GM23338 (cell line): ENCODE measurements around the gene AHR. TPM values are rescaled to one million over a fixed set of nuclear protein-coding genes. Genes with fewer than 3 reads are reported as not detected.
"Not testable (repeated sequence)": the region's sequence is repeated elsewhere in the genome, so short reads cannot be mapped to it uniquely, and the experiment has no call there.

ENCODE experiments used
- ATAC-seq: fragments of 200-7000 bp; cut with Tn5 transposase; 3 replicates; pipeline ENCODE4 v1.9.1; 2020
- DNase-seq: peaks from one replicate; pipeline ENCODE4 v3.0.0-alpha.2; 2015; ENCODE audit warnings: low spot score
- H2AFZ ChIP-seq: fragments of 200-600 bp; sonication (generic); 2 replicates; pipeline ENCODE4 v1.8.0; 2016; ENCODE audit warnings: antibody characterized with exemption, mild to moderate bottlenecking, moderate library complexity
- H3F3A ChIP-seq: fragments of 200-600 bp; sonication (generic); replicated peaks from 2 replicates; pipeline ENCODE4 v1.8.0; 2017; ENCODE audit warnings: antibody characterized with exemption, mixed run types, low read depth
- H3K27ac ChIP-seq: fragments of 200-600 bp; sonication (generic); 2 replicates; pipeline ENCODE4 v1.6.1; 2016; ENCODE audit warnings: low read depth
- H3K27me3 ChIP-seq: fragments of 200-600 bp; sonication (generic); 2 replicates; pipeline ENCODE4 v1.8.0; 2016; ENCODE audit warnings: mild to moderate bottlenecking, mixed run types, moderate library complexity; ENCODE audit not compliant: insufficient read depth
- H3K36me3 ChIP-seq: fragments of 200-600 bp; sonication (generic); 2 replicates; pipeline ENCODE4 v1.8.0; 2016; ENCODE audit warnings: mild to moderate bottlenecking; ENCODE audit not compliant: insufficient read depth
- H3K4me1 ChIP-seq: fragments of 200-600 bp; sonication (generic); 2 replicates; pipeline ENCODE4 v1.8.0; 2016; ENCODE audit warnings: mild to moderate bottlenecking, moderate library complexity; ENCODE audit not compliant: insufficient read depth
- H3K4me2 ChIP-seq: fragments of 200-600 bp; sonication (generic); 2 replicates; pipeline ENCODE4 v1.7.1; 2017; ENCODE audit warnings: mixed run types
- H3K4me3 ChIP-seq: fragments of 200-600 bp; sonication (generic); 2 replicates; pipeline ENCODE4 v1.6.1; 2016; ENCODE audit warnings: mixed run types
- H3K79me2 ChIP-seq: fragments of 200-600 bp; sonication (generic); replicated peaks from 2 replicates; pipeline ENCODE4 v1.8.0; 2017; ENCODE audit warnings: mild to moderate bottlenecking; ENCODE audit not compliant: insufficient read depth
- H3K9me2 ChIP-seq: fragments of 200-600 bp; sonication (generic); 2 replicates; pipeline ENCODE4 v1.8.0; 2017; ENCODE audit not compliant: insufficient read depth
- H4K20me1 ChIP-seq: fragments of 200-600 bp; sonication (generic); replicated peaks from 2 replicates; pipeline ENCODE4 v1.8.0; 2017; ENCODE audit warnings: mild to moderate bottlenecking; ENCODE audit not compliant: insufficient read depth
- H3K27ac Mint-ChIP-seq: 2 replicates; pipeline ENCODE4 v1.8.0; 2020; ENCODE audit warnings: inconsistent platforms, mild to moderate bottlenecking, moderate library complexity, mixed read lengths
- H3K27me3 Mint-ChIP-seq: 3 replicates; pipeline ENCODE4 v1.8.0; 2022; ENCODE audit warnings: low read depth, mild to moderate bottlenecking, moderate library complexity, mixed read lengths, inconsistent platforms; ENCODE audit not compliant: insufficient read depth, poor library complexity
- H3K36me3 Mint-ChIP-seq: 3 replicates; pipeline ENCODE4 v1.8.0; 2021; ENCODE audit warnings: low read depth, mild to moderate bottlenecking, inconsistent platforms, moderate library complexity, mixed read lengths
- H3K4me1 Mint-ChIP-seq: 3 replicates; pipeline ENCODE4 v1.8.0; 2020; ENCODE audit warnings: mild to moderate bottlenecking, inconsistent platforms, mixed read lengths
- H3K4me3 Mint-ChIP-seq: 3 replicates; pipeline ENCODE4 v1.8.0; 2021; ENCODE audit warnings: moderate library complexity, mild to moderate bottlenecking, inconsistent platforms, mixed read lengths
- H3K9me3 Mint-ChIP-seq: 3 replicates; pipeline ENCODE4 v1.8.0; 2020; ENCODE audit warnings: moderate library complexity, mild to moderate bottlenecking, inconsistent platforms, mixed read lengths
- CREB1 ChIP-seq: fragments of 250-450 bp; sonication (Bioruptor Pico); IDR thresholded peaks from 2 replicates; pipeline ENCODE4 v1.5.0; 2020; ENCODE audit warnings: low read depth, mild to moderate bottlenecking, moderate library complexity
- EZH2 ChIP-seq: fragments of 200-600 bp; sonication (generic); IDR thresholded peaks from one replicate; pipeline ENCODE4 v1.8.0; 2017; ENCODE audit warnings: antibody characterized with exemption, mild to moderate bottlenecking, low read depth; ENCODE audit not compliant: unreplicated experiment
- JUNB ChIP-seq: IDR thresholded peaks from one replicate; pipeline ENCODE4 v1.6.1; 2016; ENCODE audit warnings: antibody characterized with exemption; ENCODE audit not compliant: unreplicated experiment
- NANOG ChIP-seq: IDR thresholded peaks from 2 replicates; pipeline ENCODE4 v1.6.1; 2016; ENCODE audit warnings: antibody characterized with exemption, borderline replicate concordance
- ZNF114 ChIP-seq: fragments of 250-450 bp; sonication (Bioruptor Pico); IDR thresholded peaks from 2 replicates; pipeline ENCODE4 v1.5.0; 2020; ENCODE audit warnings: mild to moderate bottlenecking, moderate library complexity
- polyA plus RNA-seq: library from polyadenylated mRNA; unstranded; fragments of >200 nt; fragmentation: Nextera tagmentation; extraction: Ambion mirVana; gene quantifications from 2 replicates; pipeline ENCODE4 v1.2.1, GENCODE V29; 2016
- total RNA-seq: library from RNA; depleted of rRNA; stranded (reverse); fragments of >200 nt; shearing (Covaris generic); gene quantifications from 2 replicates; pipeline ENCODE4 v1.2.3, GENCODE V29; 2014
- TF ChIP-seq, protein P1 (sequence below): IDR thresholded peaks from one replicate; pipeline ENCODE4 v1.6.1; 2018; ENCODE audit warnings: antibody characterized with exemption; ENCODE audit not compliant: unreplicated experiment

Gene AHR
- total and polyA plus RNA-seq, 2 experiments from 2014 or later: 3.4 to 14.9 TPM

DNA sequence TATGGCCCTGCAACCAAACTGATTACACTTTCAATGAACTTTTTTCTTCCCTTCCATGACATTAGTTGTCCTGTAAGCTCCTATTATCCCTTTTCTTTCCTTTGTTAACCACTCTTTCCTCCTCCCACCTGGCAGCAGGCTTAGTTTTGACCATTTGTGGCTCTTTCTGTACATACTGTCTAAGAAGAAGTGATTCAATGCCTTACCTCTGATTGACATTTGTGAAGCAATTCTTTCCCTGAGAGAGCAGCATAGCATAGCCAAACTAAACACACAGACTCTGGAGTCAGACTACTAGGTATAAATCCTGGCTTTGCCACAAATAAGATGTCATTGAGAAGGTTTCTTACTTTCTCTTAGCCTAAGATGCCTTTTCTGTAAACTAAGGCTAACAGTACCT lies 48.9 kb downstream of the AHR start (continued):
- TF ChIP-seq, protein P1, sequence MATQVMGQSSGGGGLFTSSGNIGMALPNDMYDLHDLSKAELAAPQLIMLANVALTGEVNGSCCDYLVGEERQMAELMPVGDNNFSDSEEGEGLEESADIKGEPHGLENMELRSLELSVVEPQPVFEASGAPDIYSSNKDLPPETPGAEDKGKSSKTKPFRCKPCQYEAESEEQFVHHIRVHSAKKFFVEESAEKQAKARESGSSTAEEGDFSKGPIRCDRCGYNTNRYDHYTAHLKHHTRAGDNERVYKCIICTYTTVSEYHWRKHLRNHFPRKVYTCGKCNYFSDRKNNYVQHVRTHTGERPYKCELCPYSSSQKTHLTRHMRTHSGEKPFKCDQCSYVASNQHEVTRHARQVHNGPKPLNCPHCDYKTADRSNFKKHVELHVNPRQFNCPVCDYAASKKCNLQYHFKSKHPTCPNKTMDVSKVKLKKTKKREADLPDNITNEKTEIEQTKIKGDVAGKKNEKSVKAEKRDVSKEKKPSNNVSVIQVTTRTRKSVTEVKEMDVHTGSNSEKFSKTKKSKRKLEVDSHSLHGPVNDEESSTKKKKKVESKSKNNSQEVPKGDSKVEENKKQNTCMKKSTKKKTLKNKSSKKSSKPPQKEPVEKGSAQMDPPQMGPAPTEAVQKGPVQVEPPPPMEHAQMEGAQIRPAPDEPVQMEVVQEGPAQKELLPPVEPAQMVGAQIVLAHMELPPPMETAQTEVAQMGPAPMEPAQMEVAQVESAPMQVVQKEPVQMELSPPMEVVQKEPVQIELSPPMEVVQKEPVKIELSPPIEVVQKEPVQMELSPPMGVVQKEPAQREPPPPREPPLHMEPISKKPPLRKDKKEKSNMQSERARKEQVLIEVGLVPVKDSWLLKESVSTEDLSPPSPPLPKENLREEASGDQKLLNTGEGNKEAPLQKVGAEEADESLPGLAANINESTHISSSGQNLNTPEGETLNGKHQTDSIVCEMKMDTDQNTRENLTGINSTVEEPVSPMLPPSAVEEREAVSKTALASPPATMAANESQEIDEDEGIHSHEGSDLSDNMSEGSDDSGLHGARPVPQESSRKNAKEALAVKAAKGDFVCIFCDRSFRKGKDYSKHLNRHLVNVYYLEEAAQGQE: no peak
- TF ChIP-seq JUNB: no peak
- TF ChIP-seq NANOG: no peak
- no peak for TF ChIP-seq ZNF114 (CRISPR knock-in tag)
- no peak for TF ChIP-seq CREB1
- TF ChIP-seq EZH2: no peak

GRCh38 chr7:17348932-17349331 lies 50.5 kb downstream of the AHR start:
- not testable (repeated sequence) for H3K36me3 ChIP-seq, H3F3A ChIP-seq, H3K27ac Mint-ChIP-seq, H3K79me2 ChIP-seq, H3K27ac ChIP-seq, H2AFZ ChIP-seq, H3K4me3 Mint-ChIP-seq, ATAC-seq, H3K9me2 ChIP-seq, H4K20me1 ChIP-seq, H3K4me3 ChIP-seq, H3K4me1 Mint-ChIP-seq, H3K27me3 ChIP-seq, H3K4me2 ChIP-seq, DNase-seq, H3K4me1 ChIP-seq, H3K27me3 Mint-ChIP-seq
- Mint-ChIP-seq H3K36me3 (peaks cover 34% of the 10 kb centered on the region), H3K9me3 (peaks cover 25% of the 10 kb centered on the region)

- H3K36me3 Mint-ChIP-seq: peaks cover 40% of the 10 kb centered on the region
- not testable (repeated sequence) for H3F3A ChIP-seq, H3K27me3 Mint-ChIP-seq, H3K27ac ChIP-seq, H3K4me1 ChIP-seq, H3K36me3 ChIP-seq, H3K79me2 ChIP-seq, H3K27ac Mint-ChIP-seq, H3K4me3 Mint-ChIP-seq, H3K27me3 ChIP-seq, H3K4me1 Mint-ChIP-seq, H4K20me1 ChIP-seq, H2AFZ ChIP-seq, ATAC-seq, H3K9me2 ChIP-seq, DNase-seq, H3K4me3 ChIP-seq, H3K4me2 ChIP-seq
- H3K9me3 Mint-ChIP-seq: peaks cover 25% of the 10 kb centered on the region
Measured at GRCh38 chr7:17350321-17350720, 51.9 kb downstream of the AHR start.

DNA sequence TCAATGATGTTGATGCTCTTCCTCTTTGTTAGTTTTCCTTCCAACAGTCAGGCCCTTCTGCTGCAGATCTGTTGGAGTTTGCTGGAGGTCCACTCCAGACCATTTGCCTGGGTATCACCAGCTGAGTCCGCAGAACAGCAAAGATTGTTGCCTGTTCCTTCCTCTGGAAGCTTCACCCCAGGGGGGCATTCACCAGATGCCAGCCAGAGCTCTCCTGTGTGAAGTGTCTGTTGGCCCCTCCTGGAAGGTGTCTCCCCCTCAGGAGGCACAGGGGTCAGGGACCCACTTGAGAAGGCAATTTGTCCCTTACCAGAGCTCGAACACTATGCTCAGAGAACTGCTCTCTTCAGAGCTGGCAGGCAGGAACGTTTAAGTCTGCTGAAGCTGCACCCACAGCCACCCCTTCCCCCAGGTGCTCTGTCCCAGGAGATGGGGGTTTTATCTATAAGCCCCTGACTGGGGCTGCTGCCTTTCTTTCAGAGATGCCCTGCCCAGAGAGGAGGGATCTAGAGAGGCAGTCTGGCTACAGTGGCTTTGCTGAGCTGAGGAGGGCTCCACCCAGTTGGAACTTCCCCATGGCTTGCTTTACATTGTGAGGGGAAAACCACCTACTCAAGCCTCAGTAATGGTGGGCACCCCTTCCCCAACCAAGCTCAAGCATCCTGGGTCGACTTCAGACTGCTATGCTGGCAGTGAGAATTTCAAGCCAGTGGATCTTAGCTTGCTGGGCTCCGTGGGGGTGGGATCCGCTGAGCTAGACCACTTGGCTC lies 55.4 kb downstream of the AHR start:
- Mint-ChIP-seq H3K36me3 (peaks cover 55% of the 10 kb centered on the region), H3K9me3 (peaks cover 37% of the 10 kb centered on the region)
- not testable (repeated sequence) for H3K79me2 ChIP-seq, H3K27ac Mint-ChIP-seq, H3K4me1 ChIP-seq, H3K27ac ChIP-seq, H3K4me2 ChIP-seq, H2AFZ ChIP-seq, H4K20me1 ChIP-seq, H3K27me3 Mint-ChIP-seq, H3K27me3 ChIP-seq, H3K4me3 ChIP-seq, H3K36me3 ChIP-seq, H3K4me3 Mint-ChIP-seq, ATAC-seq, H3K4me1 Mint-ChIP-seq, H3F3A ChIP-seq, H3K9me2 ChIP-seq
- peak; percentile 11 for DNase-seq
